GM23338 (cell line): ENCODE results near the gene COA7. TPM values are rescaled to one million over a fixed set of nuclear protein-coding genes. Genes with fewer than 3 reads are reported as not detected.

Source experiments
- ATAC-seq: fragments of 200-7000 bp; cut with Tn5 transposase; 3 replicates; pipeline ENCODE4 v1.9.1; 2020
- DNase-seq: peaks from one replicate; pipeline ENCODE4 v3.0.0-alpha.2; 2015; ENCODE audit warnings: low spot score
- H2AFZ ChIP-seq: fragments of 200-600 bp; sonication (generic); 2 replicates; pipeline ENCODE4 v1.8.0; 2016; ENCODE audit warnings: antibody characterized with exemption, mild to moderate bottlenecking, moderate library complexity
- H3F3A ChIP-seq: fragments of 200-600 bp; sonication (generic); replicated peaks from 2 replicates; pipeline ENCODE4 v1.8.0; 2017; ENCODE audit warnings: antibody characterized with exemption, mixed run types, low read depth
- H3K27ac ChIP-seq: fragments of 200-600 bp; sonication (generic); 2 replicates; pipeline ENCODE4 v1.6.1; 2016; ENCODE audit warnings: low read depth
- H3K27me3 ChIP-seq: fragments of 200-600 bp; sonication (generic); 2 replicates; pipeline ENCODE4 v1.8.0; 2016; ENCODE audit warnings: mild to moderate bottlenecking, mixed run types, moderate library complexity; ENCODE audit not compliant: insufficient read depth
- H3K36me3 ChIP-seq: fragments of 200-600 bp; sonication (generic); 2 replicates; pipeline ENCODE4 v1.8.0; 2016; ENCODE audit warnings: mild to moderate bottlenecking; ENCODE audit not compliant: insufficient read depth
- H3K4me1 ChIP-seq: fragments of 200-600 bp; sonication (generic); 2 replicates; pipeline ENCODE4 v1.8.0; 2016; ENCODE audit warnings: mild to moderate bottlenecking, moderate library complexity; ENCODE audit not compliant: insufficient read depth
- H3K4me2 ChIP-seq: fragments of 200-600 bp; sonication (generic); 2 replicates; pipeline ENCODE4 v1.7.1; 2017; ENCODE audit warnings: mixed run types
- H3K4me3 ChIP-seq: fragments of 200-600 bp; sonication (generic); 2 replicates; pipeline ENCODE4 v1.6.1; 2016; ENCODE audit warnings: mixed run types
- H3K79me2 ChIP-seq: fragments of 200-600 bp; sonication (generic); replicated peaks from 2 replicates; pipeline ENCODE4 v1.8.0; 2017; ENCODE audit warnings: mild to moderate bottlenecking; ENCODE audit not compliant: insufficient read depth
- H3K9me2 ChIP-seq: fragments of 200-600 bp; sonication (generic); 2 replicates; pipeline ENCODE4 v1.8.0; 2017; ENCODE audit not compliant: insufficient read depth
- H4K20me1 ChIP-seq: fragments of 200-600 bp; sonication (generic); replicated peaks from 2 replicates; pipeline ENCODE4 v1.8.0; 2017; ENCODE audit warnings: mild to moderate bottlenecking; ENCODE audit not compliant: insufficient read depth
- H3K27ac Mint-ChIP-seq: 2 replicates; pipeline ENCODE4 v1.8.0; 2020; ENCODE audit warnings: inconsistent platforms, mild to moderate bottlenecking, moderate library complexity, mixed read lengths
- H3K27me3 Mint-ChIP-seq: 3 replicates; pipeline ENCODE4 v1.8.0; 2022; ENCODE audit warnings: low read depth, mild to moderate bottlenecking, moderate library complexity, mixed read lengths, inconsistent platforms; ENCODE audit not compliant: insufficient read depth, poor library complexity
- H3K36me3 Mint-ChIP-seq: 3 replicates; pipeline ENCODE4 v1.8.0; 2021; ENCODE audit warnings: low read depth, mild to moderate bottlenecking, inconsistent platforms, moderate library complexity, mixed read lengths
- H3K4me1 Mint-ChIP-seq: 3 replicates; pipeline ENCODE4 v1.8.0; 2020; ENCODE audit warnings: mild to moderate bottlenecking, inconsistent platforms, mixed read lengths
- H3K4me3 Mint-ChIP-seq: 3 replicates; pipeline ENCODE4 v1.8.0; 2021; ENCODE audit warnings: moderate library complexity, mild to moderate bottlenecking, inconsistent platforms, mixed read lengths
- H3K9me3 Mint-ChIP-seq: 3 replicates; pipeline ENCODE4 v1.8.0; 2020; ENCODE audit warnings: moderate library complexity, mild to moderate bottlenecking, inconsistent platforms, mixed read lengths
- CREB1 ChIP-seq: fragments of 250-450 bp; sonication (Bioruptor Pico); IDR thresholded peaks from 2 replicates; pipeline ENCODE4 v1.5.0; 2020; ENCODE audit warnings: low read depth, mild to moderate bottlenecking, moderate library complexity
- EZH2 ChIP-seq: fragments of 200-600 bp; sonication (generic); IDR thresholded peaks from one replicate; pipeline ENCODE4 v1.8.0; 2017; ENCODE audit warnings: antibody characterized with exemption, mild to moderate bottlenecking, low read depth; ENCODE audit not compliant: unreplicated experiment
- EZH2phosphoT487 ChIP-seq: fragments of 200-600 bp; sonication (generic); IDR thresholded peaks from one replicate; pipeline ENCODE4 v1.8.1; 2018; ENCODE audit warnings: antibody characterized with exemption; ENCODE audit not compliant: unreplicated experiment
- JUNB ChIP-seq: IDR thresholded peaks from one replicate; pipeline ENCODE4 v1.6.1; 2016; ENCODE audit warnings: antibody characterized with exemption; ENCODE audit not compliant: unreplicated experiment
- NANOG ChIP-seq: IDR thresholded peaks from 2 replicates; pipeline ENCODE4 v1.6.1; 2016; ENCODE audit warnings: antibody characterized with exemption, borderline replicate concordance
- POLR2AphosphoS5 ChIP-seq: IDR thresholded peaks from 2 replicates; pipeline ENCODE4 v1.6.1; 2016; ENCODE audit warnings: antibody characterized with exemption, low read depth
- STAT1 ChIP-seq: IDR thresholded peaks from one replicate; pipeline ENCODE4 v1.6.1; 2016; ENCODE audit warnings: antibody characterized with exemption; ENCODE audit not compliant: unreplicated experiment
- ZNF114 ChIP-seq: fragments of 250-450 bp; sonication (Bioruptor Pico); IDR thresholded peaks from 2 replicates; pipeline ENCODE4 v1.5.0; 2020; ENCODE audit warnings: mild to moderate bottlenecking, moderate library complexity
- ZNF331 ChIP-seq: fragments of 250-450 bp; sonication (Bioruptor Pico); IDR thresholded peaks from 2 replicates; pipeline ENCODE4 v1.5.0; 2020; ENCODE audit warnings: low read depth, mild to moderate bottlenecking, moderate library complexity
- polyA plus RNA-seq: library from polyadenylated mRNA; unstranded; fragments of >200 nt; fragmentation: Nextera tagmentation; extraction: Ambion mirVana; gene quantifications from 2 replicates; pipeline ENCODE4 v1.2.1, GENCODE V29; 2016
- total RNA-seq: library from RNA; depleted of rRNA; stranded (reverse); fragments of >200 nt; shearing (Covaris generic); gene quantifications from 2 replicates; pipeline ENCODE4 v1.2.3, GENCODE V29; 2014
- TF ChIP-seq, protein P1 (sequence below): IDR thresholded peaks from 2 replicates; pipeline ENCODE4 v1.6.1; 2016; ENCODE audit warnings: antibody characterized with exemption
- TF ChIP-seq, protein P2 (sequence below), 2 experiments: fragments of 200-600 bp in 1 of 2; sonication (generic) in 1 of 2; conservative IDR thresholded peaks; 2 replicates each; pipeline versions ENCODE4 v1.5.1 to v1.6.1; 2016 to 2017; ENCODE audit warnings: antibody characterized with exemption in 2 of 2, low read depth in 2 of 2, mild to moderate bottlenecking in 2 of 2, moderate library complexity in 1 of 2
- TF ChIP-seq, protein P3 (sequence below): IDR thresholded peaks from one replicate; pipeline ENCODE4 v1.6.1; 2018; ENCODE audit warnings: antibody characterized with exemption; ENCODE audit not compliant: unreplicated experiment
- TF ChIP-seq, protein P4 (sequence below): fragments of 250-450 bp; sonication (Bioruptor Pico); IDR thresholded peaks from 2 replicates; pipeline ENCODE4 v1.5.0; 2020; ENCODE audit warnings: mild to moderate bottlenecking, moderate library complexity

COA7 gene
- total and polyA plus RNA-seq, 2 experiments from 2014 or later = 19.7 to 27.5 TPM

DNA sequence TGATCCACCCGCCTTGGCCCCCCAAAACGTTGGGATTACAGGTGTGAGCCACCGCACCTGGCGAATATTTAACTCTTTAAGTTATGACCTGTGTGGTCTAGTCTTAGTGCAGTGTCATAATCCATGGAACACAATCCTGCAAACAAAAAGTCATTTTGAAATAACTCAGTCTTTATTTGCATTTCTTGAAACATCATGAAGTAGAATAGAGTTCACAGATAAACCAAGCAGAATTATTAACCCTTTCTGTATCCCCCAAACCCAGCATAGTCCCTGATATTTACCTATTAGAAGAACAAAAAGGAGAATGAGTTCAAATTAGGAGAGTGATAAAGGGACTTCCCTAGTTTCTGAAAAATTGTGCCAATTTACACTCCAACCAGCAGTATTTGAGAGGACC lies 48.0 kb upstream of the COA7 start:
- no peak overlapping the region for H3K4me2 ChIP-seq
- no peak for TF ChIP-seq EZH2phosphoT487
- TF ChIP-seq, protein P1, sequence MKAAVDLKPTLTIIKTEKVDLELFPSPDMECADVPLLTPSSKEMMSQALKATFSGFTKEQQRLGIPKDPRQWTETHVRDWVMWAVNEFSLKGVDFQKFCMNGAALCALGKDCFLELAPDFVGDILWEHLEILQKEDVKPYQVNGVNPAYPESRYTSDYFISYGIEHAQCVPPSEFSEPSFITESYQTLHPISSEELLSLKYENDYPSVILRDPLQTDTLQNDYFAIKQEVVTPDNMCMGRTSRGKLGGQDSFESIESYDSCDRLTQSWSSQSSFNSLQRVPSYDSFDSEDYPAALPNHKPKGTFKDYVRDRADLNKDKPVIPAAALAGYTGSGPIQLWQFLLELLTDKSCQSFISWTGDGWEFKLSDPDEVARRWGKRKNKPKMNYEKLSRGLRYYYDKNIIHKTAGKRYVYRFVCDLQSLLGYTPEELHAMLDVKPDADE = no peak
- TF ChIP-seq STAT1 = no peak
- no peak for TF ChIP-seq NANOG
- TF ChIP-seq CREB1 (CRISPR knock-in tag) = no peak
- TF ChIP-seq, protein P2, sequence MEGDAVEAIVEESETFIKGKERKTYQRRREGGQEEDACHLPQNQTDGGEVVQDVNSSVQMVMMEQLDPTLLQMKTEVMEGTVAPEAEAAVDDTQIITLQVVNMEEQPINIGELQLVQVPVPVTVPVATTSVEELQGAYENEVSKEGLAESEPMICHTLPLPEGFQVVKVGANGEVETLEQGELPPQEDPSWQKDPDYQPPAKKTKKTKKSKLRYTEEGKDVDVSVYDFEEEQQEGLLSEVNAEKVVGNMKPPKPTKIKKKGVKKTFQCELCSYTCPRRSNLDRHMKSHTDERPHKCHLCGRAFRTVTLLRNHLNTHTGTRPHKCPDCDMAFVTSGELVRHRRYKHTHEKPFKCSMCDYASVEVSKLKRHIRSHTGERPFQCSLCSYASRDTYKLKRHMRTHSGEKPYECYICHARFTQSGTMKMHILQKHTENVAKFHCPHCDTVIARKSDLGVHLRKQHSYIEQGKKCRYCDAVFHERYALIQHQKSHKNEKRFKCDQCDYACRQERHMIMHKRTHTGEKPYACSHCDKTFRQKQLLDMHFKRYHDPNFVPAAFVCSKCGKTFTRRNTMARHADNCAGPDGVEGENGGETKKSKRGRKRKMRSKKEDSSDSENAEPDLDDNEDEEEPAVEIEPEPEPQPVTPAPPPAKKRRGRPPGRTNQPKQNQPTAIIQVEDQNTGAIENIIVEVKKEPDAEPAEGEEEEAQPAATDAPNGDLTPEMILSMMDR (conservative IDR thresholded peaks at IDR 0.05; ENCODE audit: low read depth in 2 of 2) = no peak
- no peak for TF ChIP-seq EZH2
- TF ChIP-seq JUNB = no peak
- TF ChIP-seq ZNF114 (CRISPR knock-in tag) = no peak
- no peak for TF ChIP-seq POLR2AphosphoS5
- TF ChIP-seq, protein P3, sequence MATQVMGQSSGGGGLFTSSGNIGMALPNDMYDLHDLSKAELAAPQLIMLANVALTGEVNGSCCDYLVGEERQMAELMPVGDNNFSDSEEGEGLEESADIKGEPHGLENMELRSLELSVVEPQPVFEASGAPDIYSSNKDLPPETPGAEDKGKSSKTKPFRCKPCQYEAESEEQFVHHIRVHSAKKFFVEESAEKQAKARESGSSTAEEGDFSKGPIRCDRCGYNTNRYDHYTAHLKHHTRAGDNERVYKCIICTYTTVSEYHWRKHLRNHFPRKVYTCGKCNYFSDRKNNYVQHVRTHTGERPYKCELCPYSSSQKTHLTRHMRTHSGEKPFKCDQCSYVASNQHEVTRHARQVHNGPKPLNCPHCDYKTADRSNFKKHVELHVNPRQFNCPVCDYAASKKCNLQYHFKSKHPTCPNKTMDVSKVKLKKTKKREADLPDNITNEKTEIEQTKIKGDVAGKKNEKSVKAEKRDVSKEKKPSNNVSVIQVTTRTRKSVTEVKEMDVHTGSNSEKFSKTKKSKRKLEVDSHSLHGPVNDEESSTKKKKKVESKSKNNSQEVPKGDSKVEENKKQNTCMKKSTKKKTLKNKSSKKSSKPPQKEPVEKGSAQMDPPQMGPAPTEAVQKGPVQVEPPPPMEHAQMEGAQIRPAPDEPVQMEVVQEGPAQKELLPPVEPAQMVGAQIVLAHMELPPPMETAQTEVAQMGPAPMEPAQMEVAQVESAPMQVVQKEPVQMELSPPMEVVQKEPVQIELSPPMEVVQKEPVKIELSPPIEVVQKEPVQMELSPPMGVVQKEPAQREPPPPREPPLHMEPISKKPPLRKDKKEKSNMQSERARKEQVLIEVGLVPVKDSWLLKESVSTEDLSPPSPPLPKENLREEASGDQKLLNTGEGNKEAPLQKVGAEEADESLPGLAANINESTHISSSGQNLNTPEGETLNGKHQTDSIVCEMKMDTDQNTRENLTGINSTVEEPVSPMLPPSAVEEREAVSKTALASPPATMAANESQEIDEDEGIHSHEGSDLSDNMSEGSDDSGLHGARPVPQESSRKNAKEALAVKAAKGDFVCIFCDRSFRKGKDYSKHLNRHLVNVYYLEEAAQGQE = no peak
- no peak for TF ChIP-seq ZNF331
- TF ChIP-seq, protein P4, sequence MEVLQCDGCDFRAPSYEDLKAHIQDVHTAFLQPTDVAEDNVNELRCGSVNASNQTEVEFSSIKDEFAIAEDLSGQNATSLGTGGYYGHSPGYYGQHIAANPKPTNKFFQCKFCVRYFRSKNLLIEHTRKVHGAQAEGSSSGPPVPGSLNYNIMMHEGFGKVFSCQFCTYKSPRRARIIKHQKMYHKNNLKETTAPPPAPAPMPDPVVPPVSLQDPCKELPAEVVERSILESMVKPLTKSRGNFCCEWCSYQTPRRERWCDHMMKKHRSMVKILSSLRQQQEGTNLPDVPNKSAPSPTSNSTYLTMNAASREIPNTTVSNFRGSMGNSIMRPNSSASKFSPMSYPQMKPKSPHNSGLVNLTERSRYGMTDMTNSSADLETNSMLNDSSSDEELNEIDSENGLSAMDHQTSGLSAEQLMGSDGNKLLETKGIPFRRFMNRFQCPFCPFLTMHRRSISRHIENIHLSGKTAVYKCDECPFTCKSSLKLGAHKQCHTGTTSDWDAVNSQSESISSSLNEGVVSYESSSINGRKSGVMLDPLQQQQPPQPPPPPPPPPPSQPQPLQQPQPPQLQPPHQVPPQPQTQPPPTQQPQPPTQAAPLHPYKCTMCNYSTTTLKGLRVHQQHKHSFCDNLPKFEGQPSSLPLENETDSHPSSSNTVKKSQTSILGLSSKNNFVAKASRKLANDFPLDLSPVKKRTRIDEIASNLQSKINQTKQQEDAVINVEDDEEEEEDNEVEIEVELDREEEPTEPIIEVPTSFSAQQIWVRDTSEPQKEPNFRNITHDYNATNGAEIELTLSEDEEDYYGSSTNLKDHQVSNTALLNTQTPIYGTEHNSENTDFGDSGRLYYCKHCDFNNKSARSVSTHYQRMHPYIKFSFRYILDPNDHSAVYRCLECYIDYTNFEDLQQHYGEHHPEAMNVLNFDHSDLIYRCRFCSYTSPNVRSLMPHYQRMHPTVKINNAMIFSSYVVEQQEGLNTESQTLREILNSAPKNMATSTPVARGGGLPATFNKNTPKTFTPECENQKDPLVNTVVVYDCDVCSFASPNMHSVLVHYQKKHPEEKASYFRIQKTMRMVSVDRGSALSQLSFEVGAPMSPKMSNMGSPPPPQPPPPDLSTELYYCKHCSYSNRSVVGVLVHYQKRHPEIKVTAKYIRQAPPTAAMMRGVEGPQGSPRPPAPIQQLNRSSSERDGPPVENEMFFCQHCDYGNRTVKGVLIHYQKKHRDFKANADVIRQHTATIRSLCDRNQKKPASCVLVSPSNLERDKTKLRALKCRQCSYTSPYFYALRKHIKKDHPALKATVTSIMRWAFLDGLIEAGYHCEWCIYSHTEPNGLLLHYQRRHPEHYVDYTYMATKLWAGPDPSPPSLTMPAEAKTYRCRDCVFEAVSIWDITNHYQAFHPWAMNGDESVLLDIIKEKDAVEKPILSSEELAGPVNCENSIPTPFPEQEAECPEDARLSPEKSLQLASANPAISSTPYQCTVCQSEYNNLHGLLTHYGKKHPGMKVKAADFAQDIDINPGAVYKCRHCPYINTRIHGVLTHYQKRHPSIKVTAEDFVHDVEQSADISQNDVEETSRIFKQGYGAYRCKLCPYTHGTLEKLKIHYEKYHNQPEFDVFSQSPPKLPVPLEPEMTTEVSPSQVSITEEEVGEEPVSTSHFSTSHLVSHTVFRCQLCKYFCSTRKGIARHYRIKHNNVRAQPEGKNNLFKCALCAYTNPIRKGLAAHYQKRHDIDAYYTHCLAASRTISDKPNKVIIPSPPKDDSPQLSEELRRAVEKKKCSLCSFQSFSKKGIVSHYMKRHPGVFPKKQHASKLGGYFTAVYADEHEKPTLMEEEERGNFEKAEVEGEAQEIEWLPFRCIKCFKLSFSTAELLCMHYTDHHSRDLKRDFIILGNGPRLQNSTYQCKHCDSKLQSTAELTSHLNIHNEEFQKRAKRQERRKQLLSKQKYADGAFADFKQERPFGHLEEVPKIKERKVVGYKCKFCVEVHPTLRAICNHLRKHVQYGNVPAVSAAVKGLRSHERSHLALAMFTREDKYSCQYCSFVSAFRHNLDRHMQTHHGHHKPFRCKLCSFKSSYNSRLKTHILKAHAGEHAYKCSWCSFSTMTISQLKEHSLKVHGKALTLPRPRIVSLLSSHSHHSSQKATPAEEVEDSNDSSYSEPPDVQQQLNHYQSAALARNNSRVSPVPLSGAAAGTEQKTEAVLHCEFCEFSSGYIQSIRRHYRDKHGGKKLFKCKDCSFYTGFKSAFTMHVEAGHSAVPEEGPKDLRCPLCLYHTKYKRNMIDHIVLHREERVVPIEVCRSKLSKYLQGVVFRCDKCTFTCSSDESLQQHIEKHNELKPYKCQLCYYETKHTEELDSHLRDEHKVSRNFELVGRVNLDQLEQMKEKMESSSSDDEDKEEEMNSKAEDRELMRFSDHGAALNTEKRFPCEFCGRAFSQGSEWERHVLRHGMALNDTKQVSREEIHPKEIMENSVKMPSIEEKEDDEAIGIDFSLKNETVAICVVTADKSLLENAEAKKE = no peak
- DNase-seq (no peak), ATAC-seq (no peak)
- 0 out of 2 replicates have a peak, but pooled peaks cover 3% of the 10 kb centered on the region for H3F3A ChIP-seq
- no peak overlapping the region for H2AFZ ChIP-seq
- H3K4me1 ChIP-seq = peaks cover 8% of the 10 kb centered on the region; the same call in 1 of the 2 replicates
- H3K36me3 Mint-ChIP-seq = peaks cover 12% of the 10 kb centered on the region
- H3K79me2 ChIP-seq = peaks cover 50% of the 10 kb centered on the region
- H3K36me3 ChIP-seq = no peaks in the 10 kb centered on the region
- no peak overlapping the region for H3K4me3 ChIP-seq
- peaks cover 15% of the 10 kb centered on the region; the same call in 2 of the 3 replicates for H3K9me3 Mint-ChIP-seq
- H3K27ac Mint-ChIP-seq = no peak overlapping the region
- H3K4me1 Mint-ChIP-seq = peaks cover 2% of the 10 kb centered on the region; the same call in 1 of the 3 replicates
- H4K20me1 ChIP-seq = peaks cover 4% of the 10 kb centered on the region; the same call in 1 of the 2 replicates
- no peaks in the 10 kb centered on the region for H3K27me3 ChIP-seq
- H3K9me2 ChIP-seq = no peaks in the 10 kb centered on the region
- no peak overlapping the region for H3K27ac ChIP-seq
- H3K4me3 Mint-ChIP-seq = no peak overlapping the region
- peaks cover 1% of the 10 kb centered on the region for H3K27me3 Mint-ChIP-seq
